Measurements from ENCODE around the gene OR5M3.

Gene OR5M3

GRCh38 chr11:56473252-56473651 lies at the start of gene OR5M3:
Gene OR5M3, minus strand, starts transcription at chr11:56473352. Its CDS starts 2,855 bp downstream, at chr11:56470497.
- no peak for DNase-seq

- DNase-seq, result peak; percentile 36
Measured at GRCh38 chr11:56522008-56522407, 48.9 kb upstream of the OR5M3 start.

- DNase-seq, result no peak
Measured at GRCh38 chr11:56513280-56513679, 40.1 kb upstream of the OR5M3 start.

- DNase-seq, result peak; percentile 67
Measured at GRCh38 chr11:56509439-56509838, 36.3 kb upstream of the OR5M3 start.

GRCh38 chr11:56497010-56497409 lies 23.9 kb upstream of the OR5M3 start:
- no peak for DNase-seq

GRCh38 chr11:56495117-56495516 lies 22.0 kb upstream of the OR5M3 start:
- no peak for DNase-seq

- DNase-seq, result no peak
Measured at GRCh38 chr11:56491270-56491669, 18.1 kb upstream of the OR5M3 start, which contains the start of gene OR5M8. Gene OR5M8, minus strand, starts transcription at chr11:56491370. Its CDS starts 0 bp downstream, at chr11:56491370.

GRCh38 chr11:56486801-56487200 lies 13.6 kb upstream of the OR5M3 start:
- no peak for DNase-seq

GRCh38 chr11:56474729-56475235 lies 1.6 kb upstream of the OR5M3 start:
- DNase-seq, result no peak

- no peak for DNase-seq
Measured at GRCh38 chr11:56457076-56457475, 16.1 kb downstream of the OR5M3 start.

GRCh38 chr11:56453521-56453920 lies 19.6 kb downstream of the OR5M3 start:
- no peak for DNase-seq
